Uterus (tissue), 2 donors: ENCODE results near the gene MCMBP.

Experiments
- CTCF ChIP-seq, 4 experiments: fragments of 200-600 bp in 2 of 4; fragments of 450-650 bp in 2 of 4; sonication (generic) in 2 of 4; IDR thresholded peaks; one replicate each; pipeline ENCODE4 v1.5.1; 2016 to 2019; ENCODE audit warnings: antibody characterized with exemption in 4 of 4, mild to moderate bottlenecking in 2 of 4, moderate library complexity in 1 of 4
- POLR2A ChIP-seq, 2 donors: fragments of 450-650 bp; IDR thresholded peaks; one replicate each; pipeline ENCODE4 v1.6.1; 2016; ENCODE audit warnings: antibody characterized with exemption in 2 of 2, mild to moderate bottlenecking in 1 of 2, moderate library complexity in 1 of 2

- TF ChIP-seq CTCF (IDR thresholded peaks at IDR 0.05) (no peak), POLR2A (IDR thresholded peaks at IDR 0.05) (no peak)
Measured at GRCh38 chr10:119829429-119829828, 43.2 kb downstream of the MCMBP start.
